Kidney epithelial cell (primary cell): ENCODE data around the gene ARHGAP33. TPM values are rescaled to one million over a fixed set of nuclear protein-coding genes. Genes with fewer than 3 reads are reported as not detected.

ENCODE experiments used
- DNase-seq: peaks from one replicate; pipeline ENCODE4 v3.0.0-alpha.2; 2010; ENCODE audit warnings: low read depth
- H3K27me3 ChIP-seq: 2 replicates; pipeline ENCODE4 v1.6.0; 2011; ENCODE audit warnings: low read length; ENCODE audit not compliant: control insufficient read depth, insufficient read depth
- H3K36me3 ChIP-seq: 2 replicates; pipeline ENCODE4 v1.5.1; 2011; ENCODE audit warnings: low read length; ENCODE audit not compliant: control insufficient read depth, insufficient read depth
- H3K4me3 ChIP-seq: 2 replicates; pipeline ENCODE4 v1.5.1; 2011; ENCODE audit warnings: low read depth, mild to moderate bottlenecking, control low read depth, low read length
- total RNA-seq: library from RNA; depleted of rRNA; stranded (reverse); fragments of >200 nt; gene quantifications from 2 replicates; pipeline ENCODE4 v1.2.3, GENCODE V29; 2015
- TF ChIP-seq, protein P1 (sequence below): IDR thresholded peaks from 2 replicates; pipeline ENCODE4 v1.5.1; 2011; ENCODE audit warnings: mild to moderate bottlenecking, moderate library complexity, low read length, control low read depth, inconsistent platforms; ENCODE audit not compliant: insufficient read depth, poor library complexity, severe bottlenecking

Gene ARHGAP33
- total RNA-seq, 1 donor from 2014 or later, result 2.8 TPM

DNA sequence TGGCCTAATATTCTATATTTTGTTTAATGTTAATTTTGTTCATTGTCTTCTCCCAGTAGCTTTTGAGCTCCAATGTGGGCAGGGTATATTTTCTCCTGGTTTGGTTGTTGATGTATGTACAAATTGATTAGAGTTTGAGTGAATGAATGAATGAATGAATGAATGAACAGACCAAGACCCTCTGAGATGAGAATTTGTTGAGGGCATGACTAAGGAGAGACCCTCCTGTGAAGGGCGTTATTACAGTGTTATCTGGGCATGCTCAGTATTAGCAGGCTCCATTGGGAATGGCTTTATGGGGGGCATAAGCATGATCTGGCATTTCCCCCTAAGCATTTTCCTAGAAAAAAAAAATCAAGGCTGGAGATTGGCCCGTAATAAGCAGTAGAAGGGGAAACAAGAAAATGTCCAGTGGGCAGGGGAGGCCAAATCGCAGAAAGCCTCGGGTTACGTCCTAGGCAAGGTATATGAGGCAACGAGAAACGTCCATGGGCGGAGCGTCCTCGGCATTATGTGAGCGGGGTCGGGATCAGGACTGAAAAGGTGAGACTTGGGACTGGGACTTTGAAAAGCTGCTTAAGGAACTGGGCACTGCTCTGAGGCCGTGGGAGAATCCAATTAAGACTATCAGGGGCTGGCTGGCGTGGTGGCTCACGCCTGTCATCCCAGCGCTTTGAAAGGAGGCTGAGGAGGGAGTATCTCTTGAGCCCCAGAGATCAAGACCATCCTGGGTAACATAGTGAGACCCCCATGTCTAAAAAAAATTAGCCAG, 904 bp upstream of the ARHGAP33 start:
- Histone ChIP-seq H3K36me3 (no peaks in the 10 kb centered on the region), H3K4me3 (no peak overlapping the region), H3K27me3 (no peaks in the 10 kb centered on the region)
- TF ChIP-seq, protein P1, sequence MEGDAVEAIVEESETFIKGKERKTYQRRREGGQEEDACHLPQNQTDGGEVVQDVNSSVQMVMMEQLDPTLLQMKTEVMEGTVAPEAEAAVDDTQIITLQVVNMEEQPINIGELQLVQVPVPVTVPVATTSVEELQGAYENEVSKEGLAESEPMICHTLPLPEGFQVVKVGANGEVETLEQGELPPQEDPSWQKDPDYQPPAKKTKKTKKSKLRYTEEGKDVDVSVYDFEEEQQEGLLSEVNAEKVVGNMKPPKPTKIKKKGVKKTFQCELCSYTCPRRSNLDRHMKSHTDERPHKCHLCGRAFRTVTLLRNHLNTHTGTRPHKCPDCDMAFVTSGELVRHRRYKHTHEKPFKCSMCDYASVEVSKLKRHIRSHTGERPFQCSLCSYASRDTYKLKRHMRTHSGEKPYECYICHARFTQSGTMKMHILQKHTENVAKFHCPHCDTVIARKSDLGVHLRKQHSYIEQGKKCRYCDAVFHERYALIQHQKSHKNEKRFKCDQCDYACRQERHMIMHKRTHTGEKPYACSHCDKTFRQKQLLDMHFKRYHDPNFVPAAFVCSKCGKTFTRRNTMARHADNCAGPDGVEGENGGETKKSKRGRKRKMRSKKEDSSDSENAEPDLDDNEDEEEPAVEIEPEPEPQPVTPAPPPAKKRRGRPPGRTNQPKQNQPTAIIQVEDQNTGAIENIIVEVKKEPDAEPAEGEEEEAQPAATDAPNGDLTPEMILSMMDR, result no peak
- no peak for DNase-seq

DNA sequence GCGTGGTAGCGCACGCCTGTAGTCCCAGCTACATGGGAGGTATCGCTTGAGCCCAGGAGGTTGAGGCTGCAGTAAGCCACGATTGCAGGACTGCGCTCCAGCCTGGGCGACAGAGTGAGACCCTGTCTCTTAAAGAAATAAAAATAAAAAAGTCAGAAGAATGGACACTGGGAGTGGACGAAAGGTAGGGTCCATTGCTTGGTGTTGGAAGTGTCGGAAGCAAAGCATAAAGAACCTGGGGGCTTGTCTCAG, 392 bp upstream of the ARHGAP33 start:
- no peaks in the 10 kb centered on the region for H3K27me3 ChIP-seq
- DNase-seq, result no peak
- no peaks in the 10 kb centered on the region for H3K36me3 ChIP-seq
- no peak overlapping the region for H3K4me3 ChIP-seq
- TF ChIP-seq, protein P1, result no peak

GRCh38 chr19:35776102-35776788, 881 bp downstream of the ARHGAP33 start:
- DNase-seq, result no peak
- TF ChIP-seq, protein P1, result no peak
- Histone ChIP-seq H3K27me3 (no peaks in the 10 kb centered on the region), H3K4me3 (peak overlapping the region; percentile 76), H3K36me3 (no peaks in the 10 kb centered on the region)

DNA sequence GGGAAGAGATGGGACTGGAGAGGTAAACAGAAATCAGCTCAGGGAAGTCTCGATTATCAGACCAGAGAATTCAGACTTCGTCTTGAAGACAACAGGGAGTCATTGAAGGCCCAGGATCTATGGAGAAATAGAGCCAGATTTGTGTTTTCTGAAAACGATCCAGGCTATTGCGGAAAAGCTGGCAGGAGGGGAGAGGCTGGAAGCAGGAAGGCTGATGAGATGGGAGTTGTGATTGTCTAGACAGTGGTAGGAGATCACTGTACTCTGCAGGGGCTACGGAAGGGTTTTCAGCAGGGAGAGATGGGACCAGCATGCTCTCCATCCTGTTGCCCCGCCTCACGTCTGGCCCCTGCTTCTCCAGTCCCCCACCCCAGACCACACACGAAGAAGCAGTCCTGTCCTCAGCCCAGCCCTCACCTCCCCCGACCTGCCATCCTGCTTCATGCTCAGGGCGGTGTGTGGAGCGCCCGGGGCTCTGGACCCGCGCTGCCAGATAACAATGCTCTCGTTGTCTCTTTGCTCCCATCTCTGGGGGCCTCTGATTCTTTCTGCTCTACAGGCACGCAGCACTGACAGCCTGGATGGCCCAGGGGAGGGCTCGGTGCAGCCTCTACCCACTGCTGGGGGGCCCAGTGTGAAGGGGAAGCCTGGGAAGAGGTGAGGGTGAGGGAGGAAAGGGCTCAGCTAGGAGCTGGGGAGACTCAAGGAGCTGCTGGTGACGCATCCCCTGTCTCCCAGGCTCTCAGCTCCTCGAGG, 1.9 kb downstream of the ARHGAP33 start:
- no peak for DNase-seq
- TF ChIP-seq, protein P1, result no peak
- no peaks in the 10 kb centered on the region for H3K36me3 ChIP-seq
- no peak overlapping the region for H3K4me3 ChIP-seq
- no peaks in the 10 kb centered on the region for H3K27me3 ChIP-seq

DNA sequence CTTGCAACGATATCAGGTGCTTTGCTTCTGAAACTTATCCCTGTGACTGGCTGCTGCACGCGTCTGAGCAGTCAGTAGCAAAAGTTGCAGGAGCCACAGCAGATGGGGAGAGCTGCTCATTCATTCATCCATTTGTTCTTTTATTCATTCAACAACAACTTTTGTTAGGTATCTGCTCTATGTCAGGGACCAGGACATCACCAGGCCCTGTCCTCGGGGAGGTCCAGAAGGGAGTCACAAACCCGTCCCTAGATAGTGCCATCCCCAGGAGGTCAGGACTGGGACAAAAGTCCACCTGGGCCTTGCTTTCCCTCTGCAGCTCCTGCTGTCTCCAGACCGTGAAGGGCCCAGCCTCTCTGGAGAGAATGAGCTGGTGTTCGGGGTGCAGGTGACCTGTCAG, 2.6 kb downstream of the ARHGAP33 start:
- no peak for DNase-seq
- TF ChIP-seq, protein P1, result no peak
- Histone ChIP-seq H3K27me3 (no peaks in the 10 kb centered on the region), H3K36me3 (no peaks in the 10 kb centered on the region), H3K4me3 (no peak overlapping the region)
